Colonic mucosa (tissue), 4 donors: Measurements from ENCODE around the gene IGDCC3. TPM values are rescaled to one million over a fixed set of nuclear protein-coding genes. Genes with fewer than 3 reads are reported as not detected.

Source experiments
- DNase-seq: peaks from one replicate; pipeline ENCODE4 v3.0.0-alpha.2; 2020
- H3K27ac ChIP-seq: fragments of 200-600 bp; one replicate; pipeline ENCODE4 v1.8.0; 2021
- H3K27me3 ChIP-seq: fragments of 200-600 bp; one replicate; pipeline ENCODE4 v1.8.0; 2021
- H3K36me3 ChIP-seq: fragments of 200-600 bp; one replicate; pipeline ENCODE4 v1.8.0; 2021
- H3K4me1 ChIP-seq: fragments of 200-600 bp; one replicate; pipeline ENCODE4 v1.8.0; 2021; ENCODE audit warnings: mild to moderate bottlenecking
- H3K4me3 ChIP-seq: fragments of 200-600 bp; one replicate; pipeline ENCODE4 v1.8.0; 2021
- H3K9ac ChIP-seq, 2 donors: one replicate each; pipeline ENCODE4 v1.7.0; 2013; ENCODE audit warnings: control low read depth in 2 of 2, low read depth in 2 of 2, low read length in 2 of 2
- H3K9me3 ChIP-seq: fragments of 200-600 bp; one replicate; pipeline ENCODE4 v1.8.0; 2021
- CTCF ChIP-seq: fragments of 200-600 bp; IDR thresholded peaks from one replicate; pipeline ENCODE4 v1.8.0; 2022; ENCODE audit warnings: antibody characterized with exemption, mild to moderate bottlenecking
- intact Hi-C: fragments of 100-400 bp; cut with DNase I; formaldehyde crosslinking; loops from one replicate; pipeline ENCODE4 v1.14.1; 2022
- total RNA-seq, 2 donors: library from RNA; stranded (reverse); fragmentation: NEBNext Ultra II Directional in 1 of 2; extraction: Animal tissue kit (Norgen Biotek cat#: 25700) in 1 of 2; gene quantifications; one replicate each; pipeline ENCODE4 v1.2.1, GENCODE V29; 2021
- donor health status: healthy.
- donor health status: DM: no; HTN: no; CAD: no.
- donor health status: DM: no; HTN: no; CAD: no.

The IGDCC3 gene
- total RNA-seq, 2 donors from 2014 or later, result 0.12 TPM; not detected in 1

DNA sequence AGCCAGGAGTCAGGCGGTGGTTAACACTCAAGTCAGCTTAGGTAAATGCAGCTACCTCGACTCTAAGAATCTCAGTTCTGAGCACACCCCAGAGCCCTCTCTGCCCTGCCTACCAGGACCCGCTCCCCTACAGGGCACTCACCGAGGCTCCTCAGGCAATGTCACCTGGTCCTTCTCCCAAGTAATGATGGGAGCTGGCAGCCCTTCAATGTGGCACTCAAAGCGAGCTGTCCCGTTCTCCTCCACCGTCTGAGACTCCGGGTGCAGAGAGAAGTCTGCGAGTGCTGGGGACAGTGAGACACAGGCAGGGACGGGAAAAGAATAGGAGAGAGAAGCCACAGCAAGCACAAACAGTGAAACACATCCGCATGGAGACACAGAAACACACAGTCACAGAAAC is 32.2 kb upstream of the IGDCC3 start:
- Histone ChIP-seq H3K9ac (no peak overlapping the region), H3K4me1 (no peaks in the 10 kb centered on the region), H3K27ac (no peak overlapping the region), H3K36me3 (no peaks in the 10 kb centered on the region), H3K4me3 (no peak overlapping the region), H3K9me3 (no peaks in the 10 kb centered on the region), H3K27me3 (no peaks in the 10 kb centered on the region)
- intact Hi-C loops, result no loop called here
- DNase-seq, result no peak
- TF ChIP-seq CTCF, result no peak

- Histone ChIP-seq H3K27ac (no peak overlapping the region), H3K9ac (no peak overlapping the region), H3K4me3 (no peak overlapping the region), H3K27me3 (no peaks in the 10 kb centered on the region), H3K9me3 (no peaks in the 10 kb centered on the region), H3K36me3 (no peaks in the 10 kb centered on the region), H3K4me1 (no peaks in the 10 kb centered on the region)
- DNase-seq, result no peak
- intact Hi-C loops, result no loop called here
- TF ChIP-seq CTCF, result no peak
These were observed 31.3 kb upstream of the IGDCC3 start for GRCh38 chr15:65409036-65409631.

DNA sequence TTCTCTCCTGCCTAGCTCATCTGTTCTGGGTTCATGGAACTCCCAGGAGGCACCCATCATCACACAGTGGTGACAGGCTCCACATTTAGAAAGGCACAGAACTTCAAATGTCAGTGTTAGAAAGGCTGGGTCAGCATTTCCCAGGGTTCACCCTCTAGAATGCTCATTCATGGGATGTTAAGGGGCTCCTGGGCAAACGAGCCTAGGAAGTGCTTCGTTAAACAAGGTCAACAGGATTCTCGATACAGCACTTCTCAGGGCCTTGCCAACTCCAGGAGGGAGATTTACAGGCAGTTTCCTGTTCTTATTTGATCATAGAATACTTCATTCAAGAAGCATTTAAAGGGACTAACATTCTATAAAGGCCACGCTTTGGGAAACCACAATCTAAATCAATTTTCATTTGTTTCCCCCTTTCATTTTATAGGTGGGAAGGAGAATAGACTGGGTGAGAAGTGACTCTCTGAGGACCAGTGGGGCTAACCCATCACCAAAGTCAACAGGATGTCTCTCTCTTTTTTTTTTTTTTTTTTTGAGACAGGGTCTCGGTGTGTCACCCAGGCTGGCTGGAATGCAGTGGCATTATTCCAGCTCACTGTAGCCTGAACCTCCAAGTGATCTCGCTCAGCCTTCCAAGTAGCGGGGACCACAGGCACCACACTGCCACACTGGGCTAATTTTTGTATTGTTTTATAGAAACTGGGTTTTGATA is 30.7 kb upstream of the IGDCC3 start:
- Histone ChIP-seq H3K36me3 (no peaks in the 10 kb centered on the region), H3K9me3 (no peaks in the 10 kb centered on the region), H3K27me3 (no peaks in the 10 kb centered on the region), H3K4me3 (no peak overlapping the region), H3K9ac (no peak overlapping the region), H3K27ac (no peak overlapping the region), H3K4me1 (no peaks in the 10 kb centered on the region)
- DNase-seq, result no peak
- intact Hi-C loops, result no loop called here
- no peak for TF ChIP-seq CTCF

DNA sequence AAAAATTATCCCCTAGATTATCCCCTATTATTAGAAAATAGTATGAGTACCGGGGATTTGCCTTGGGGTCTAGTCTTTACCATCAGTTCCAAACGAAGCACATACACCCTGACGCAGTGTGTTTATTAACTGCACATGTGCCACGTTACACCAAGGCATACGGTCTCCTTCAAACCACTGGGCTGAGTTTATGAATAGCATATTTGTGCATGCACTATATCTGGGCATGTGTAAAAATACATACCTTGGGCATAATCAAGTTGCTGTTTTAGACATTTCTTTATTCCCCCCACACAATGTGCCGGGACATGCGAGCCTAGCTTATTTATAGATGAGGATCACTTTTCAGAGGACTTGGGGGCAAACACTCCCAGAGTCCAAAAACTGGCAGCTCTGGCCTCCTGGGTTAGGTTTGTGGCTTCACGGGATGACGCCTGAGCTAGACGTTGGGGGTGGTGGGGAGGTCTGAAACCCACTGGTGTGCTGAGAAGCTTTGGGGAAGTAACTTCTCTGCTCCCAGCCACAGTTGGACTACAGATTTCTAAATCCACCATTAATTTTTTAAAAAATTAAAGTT is 28.7 kb upstream of the IGDCC3 start:
- Histone ChIP-seq H3K4me1 (no peaks in the 10 kb centered on the region), H3K36me3 (no peaks in the 10 kb centered on the region), H3K9ac (no peak overlapping the region), H3K27me3 (no peaks in the 10 kb centered on the region), H3K9me3 (no peaks in the 10 kb centered on the region), H3K4me3 (no peak overlapping the region), H3K27ac (no peak overlapping the region)
- intact Hi-C loops, result no loop called here
- no peak for DNase-seq
- no peak for TF ChIP-seq CTCF

DNA sequence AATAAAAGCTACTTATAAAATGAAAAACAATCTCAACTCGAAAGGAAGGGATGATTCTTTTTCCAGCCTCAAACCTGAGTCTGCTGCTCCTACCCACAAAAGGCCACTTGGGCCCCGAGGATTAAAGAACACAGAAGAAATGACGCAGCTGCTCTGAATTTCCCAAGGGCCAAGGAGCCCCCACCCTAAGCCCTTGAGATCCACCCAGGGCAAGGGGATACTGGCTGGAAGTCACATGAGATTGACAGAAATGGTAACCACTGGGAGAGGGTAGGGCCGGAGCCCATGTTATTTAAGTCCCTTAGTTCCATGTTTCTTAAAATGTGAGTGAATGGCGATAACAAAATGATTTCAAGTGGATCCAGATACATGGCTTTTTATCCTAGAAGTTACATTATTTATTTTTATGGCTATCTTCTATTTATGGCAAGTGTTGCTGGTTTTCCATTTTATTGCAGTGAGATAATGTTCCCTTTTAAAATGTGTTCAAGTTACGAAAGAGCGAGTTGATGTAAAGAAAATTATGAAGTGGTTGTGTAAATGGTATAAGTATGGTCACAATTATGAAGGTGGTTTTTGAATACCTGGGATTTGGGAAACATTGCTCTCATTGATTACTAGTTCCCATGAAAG is 28.1 kb upstream of the IGDCC3 start:
- TF ChIP-seq CTCF, result no peak
- Histone ChIP-seq H3K27ac (no peak overlapping the region), H3K4me1 (no peaks in the 10 kb centered on the region), H3K27me3 (no peaks in the 10 kb centered on the region), H3K9ac (no peak overlapping the region), H3K4me3 (no peak overlapping the region), H3K36me3 (no peaks in the 10 kb centered on the region), H3K9me3 (no peaks in the 10 kb centered on the region)
- DNase-seq, result no peak
- intact Hi-C loops, result no loop called here
